H9 (cell line): ENCODE data around the gene PDGFB. TPM values are rescaled to one million over a fixed set of nuclear protein-coding genes. Genes with fewer than 3 reads are reported as not detected.

Source experiments
- DNase-seq: peaks from one replicate; pipeline ENCODE4 v3.0.0-alpha.2; 2017
- H2AFZ ChIP-seq: one replicate; pipeline ENCODE4 v1.6.1; 2013; ENCODE audit warnings: mild to moderate bottlenecking, low read length, control low read depth, moderate library complexity
- H2AK5ac ChIP-seq: 2 replicates; pipeline ENCODE4 v1.6.1; 2013; ENCODE audit warnings: low read length, control low read depth, mixed read lengths; ENCODE audit not compliant: insufficient read length
- H2BK120ac ChIP-seq: one replicate; pipeline ENCODE4 v1.6.1; 2013; ENCODE audit warnings: low read depth, mild to moderate bottlenecking, low read length, control low read depth, inconsistent platforms; ENCODE audit not compliant: poor library complexity, severe bottlenecking
- H2BK12ac ChIP-seq: 2 replicates; pipeline ENCODE4 v1.6.1; 2013; ENCODE audit warnings: low read length, control low read depth, mixed read lengths, low read depth; ENCODE audit not compliant: insufficient read length
- H2BK15ac ChIP-seq: 2 replicates; pipeline ENCODE4 v1.6.1; 2013; ENCODE audit warnings: low read depth, low read length, control low read depth
- H2BK20ac ChIP-seq: one replicate; pipeline ENCODE4 v1.6.1; 2013; ENCODE audit warnings: low read depth, mild to moderate bottlenecking, low read length, control low read depth, inconsistent platforms; ENCODE audit not compliant: poor library complexity, severe bottlenecking
- H2BK5ac ChIP-seq: 2 replicates; pipeline ENCODE4 v1.6.1; 2013; ENCODE audit warnings: low read length, control low read depth, mixed read lengths; ENCODE audit not compliant: insufficient read length
- H3K14ac ChIP-seq: 2 replicates; pipeline ENCODE4 v1.6.1; 2013; ENCODE audit warnings: low read length, control low read depth; ENCODE audit not compliant: insufficient read depth
- H3K18ac ChIP-seq: 2 replicates; pipeline ENCODE4 v1.6.1; 2013; ENCODE audit warnings: low read depth, mild to moderate bottlenecking, mixed read lengths, low read length, control low read depth; ENCODE audit not compliant: insufficient read length
- H3K23ac ChIP-seq: 2 replicates; pipeline ENCODE4 v1.6.1; 2013; ENCODE audit warnings: low read length, control low read depth, mixed read lengths, low read depth; ENCODE audit not compliant: insufficient read length
- H3K23me2 ChIP-seq: 2 replicates; pipeline ENCODE4 v1.6.1; 2013; ENCODE audit warnings: low read depth, mild to moderate bottlenecking, mixed read lengths, low read length, control low read depth; ENCODE audit not compliant: insufficient read length, poor library complexity, severe bottlenecking
- H3K27ac ChIP-seq: 2 replicates; pipeline ENCODE4 v1.5.1; 2013; ENCODE audit warnings: low read length, control low read depth, mixed read lengths, low read depth; ENCODE audit not compliant: insufficient read length
- H3K27me3 ChIP-seq: 2 replicates; pipeline ENCODE4 v1.6.1; 2013; ENCODE audit warnings: low read length, control low read depth, inconsistent platforms; ENCODE audit not compliant: insufficient read depth
- H3K4ac ChIP-seq: 2 replicates; pipeline ENCODE4 v1.6.1; 2013; ENCODE audit warnings: low read depth, mild to moderate bottlenecking, control low read depth, inconsistent platforms, low read length, moderate library complexity
- H3K4me1 ChIP-seq: 2 replicates; pipeline ENCODE4 v1.6.1; 2013; ENCODE audit warnings: low read length, control low read depth, inconsistent platforms; ENCODE audit not compliant: insufficient read depth
- H3K4me2 ChIP-seq: 2 replicates; pipeline ENCODE4 v1.6.1; 2013; ENCODE audit warnings: low read length, control low read depth, mixed read lengths; ENCODE audit not compliant: insufficient read length, insufficient read depth
- H3K56ac ChIP-seq: 2 replicates; pipeline ENCODE4 v1.6.1; 2013; ENCODE audit warnings: low read depth, mild to moderate bottlenecking, mixed read lengths, low read length, control low read depth; ENCODE audit not compliant: insufficient read length
- H3K79me1 ChIP-seq: 2 replicates; pipeline ENCODE4 v1.6.1; 2013; ENCODE audit warnings: low read depth, mild to moderate bottlenecking, moderate library complexity, low read length, control low read depth, inconsistent platforms; ENCODE audit not compliant: insufficient read depth, poor library complexity, severe bottlenecking
- H3K79me2 ChIP-seq: 2 replicates; pipeline ENCODE4 v1.6.1; 2013; ENCODE audit warnings: low read length, control low read depth, inconsistent platforms; ENCODE audit not compliant: insufficient read depth
- H3K9ac ChIP-seq: 2 replicates; pipeline ENCODE4 v1.6.1; 2013; ENCODE audit warnings: low read length, control low read depth, mixed read lengths; ENCODE audit not compliant: insufficient read length; ENCODE audit errors: extremely low read depth
- H3K9me3 ChIP-seq: one replicate; pipeline ENCODE4 v1.6.1; 2013; ENCODE audit warnings: low read depth, low read length, inconsistent platforms; ENCODE audit not compliant: control insufficient read depth
- H3T11ph ChIP-seq: one replicate; pipeline ENCODE4 v1.6.1; 2013; ENCODE audit warnings: mild to moderate bottlenecking, low read length, control low read depth, inconsistent platforms
- H4K20me1 ChIP-seq: one replicate; pipeline ENCODE4 v1.6.1; 2013; ENCODE audit not compliant: control insufficient read depth, insufficient read length, insufficient read depth
- H4K5ac ChIP-seq: 2 replicates; pipeline ENCODE4 v1.6.1; 2013; ENCODE audit warnings: low read depth, mild to moderate bottlenecking, mixed read lengths, low read length, control low read depth; ENCODE audit not compliant: insufficient read length
- H4K8ac ChIP-seq: replicated peaks from 2 replicates; pipeline ENCODE4 v1.6.1; 2013; ENCODE audit warnings: low read length, control low read depth, mixed read lengths, low read depth; ENCODE audit not compliant: insufficient read length
- H4K91ac ChIP-seq: 2 replicates; pipeline ENCODE4 v1.6.1; 2013; ENCODE audit warnings: low read depth, mild to moderate bottlenecking, moderate library complexity, mixed read lengths, low read length, control low read depth; ENCODE audit not compliant: insufficient read length
- H3K27ac Mint-ChIP-seq, 3 experiments: 2 replicates in 2 of 3; 3 replicates in 1 of 3; pipeline ENCODE4 v1.8.0; 2020 to 2021; ENCODE audit warnings: mixed read lengths in 3 of 3, mild to moderate bottlenecking in 1 of 3, moderate library complexity in 1 of 3
- H3K27me3 Mint-ChIP-seq: 2 replicates; pipeline ENCODE4 v1.8.0; 2021; ENCODE audit warnings: low read depth, mild to moderate bottlenecking, moderate library complexity, mixed read lengths
- H3K36me3 Mint-ChIP-seq, 3 experiments: 2 replicates in 2 of 3; 3 replicates in 1 of 3; pipeline ENCODE4 v1.8.0; 2020 to 2021; ENCODE audit warnings: low read depth in 3 of 3, mixed read lengths in 3 of 3; ENCODE audit not compliant: insufficient read depth in 1 of 3
- H3K4me1 Mint-ChIP-seq, 2 experiments: 2 replicates each; pipeline ENCODE4 v1.8.0; 2020; ENCODE audit warnings: mixed read lengths in 2 of 2
- H3K4me3 Mint-ChIP-seq, 2 experiments: 2 replicates in 1 of 2; 3 replicates in 1 of 2; pipeline ENCODE4 v1.8.0; 2020 to 2021; ENCODE audit warnings: mild to moderate bottlenecking in 2 of 2, mixed read lengths in 2 of 2, moderate library complexity in 1 of 2
- H3K9me3 Mint-ChIP-seq, 2 experiments: 2 replicates in 1 of 2; 3 replicates in 1 of 2; pipeline ENCODE4 v1.8.0; 2020; ENCODE audit warnings: mild to moderate bottlenecking in 2 of 2, mixed read lengths in 2 of 2, moderate library complexity in 1 of 2
- CTCF ChIP-seq: fragments of 200-600 bp; sonication (generic); conservative IDR thresholded peaks from 3 replicates; pipeline ENCODE4 v1.8.0; 2021; ENCODE audit warnings: antibody characterized with exemption, mild to moderate bottlenecking
- WGBS: extraction: QIAGEN DNeasy Blood & Tissue Kit; methylation state at CpG from one replicate; pipeline ENCODE4 v1.1.7; 2013; ENCODE audit warnings: missing lambda C conversion rate, low lambda C conversion rate, mixed read lengths; ENCODE audit not compliant: insufficient read length; ENCODE audit errors: extremely low coverage; 5-methylcytosine and 5-hydroxymethylcytosine counted together
- total RNA-seq: library from RNA; stranded (reverse); gene quantifications from 2 replicates; pipeline ENCODE4 v1.2.1, GENCODE V29; 2021

The PDGFB gene
- total RNA-seq, 1 experiment from 2014 or later = 6.1 TPM

GRCh38 chr22:39173787-39174497 is 70.8 kb downstream of the PDGFB start:
- H3K56ac ChIP-seq = no peak overlapping the region
- H3K9ac ChIP-seq = peak overlapping the region; percentile 43
- H2BK20ac ChIP-seq = peak overlapping the region; percentile 83
- Mint-ChIP-seq H3K9me3 (no peaks in the 10 kb centered on the region; a peak in 1 of 5 replicates), H3K4me3 (peak overlapping the region in 1 of 2 experiments; percentile 49; a peak in 1 of 5 replicates), H3K27ac (peak overlapping the region; percentile 98 to 100 (median 99)), H3K27me3 (no peaks in the 10 kb centered on the region; the same call in 1 of the 2 replicates), H3K36me3 (no peaks in the 10 kb centered on the region), H3K4me1 (peaks cover 72 to 88% of the 10 kb centered on the region in 2 experiments)
- H4K20me1 ChIP-seq = peaks cover 5% of the 10 kb centered on the region
- peak overlapping the region; percentile 24 for H3K4ac ChIP-seq
- H2BK15ac ChIP-seq = no peak overlapping the region
- H2BK120ac ChIP-seq = peak overlapping the region; percentile 97
- peak overlapping the region; percentile 97 for H3K14ac ChIP-seq
- H3K4me1 ChIP-seq = peaks cover 16% of the 10 kb centered on the region; the same call in 1 of the 2 replicates
- H3K23ac ChIP-seq = no peak overlapping the region
- H3K18ac ChIP-seq = peak overlapping the region; percentile 98
- no peak for DNase-seq
- peak overlapping the region; percentile 80 for H3T11ph ChIP-seq
- H4K91ac ChIP-seq = peak overlapping the region; percentile 92
- H2AK5ac ChIP-seq = peak overlapping the region; percentile 71
- H3K4me2 ChIP-seq = no peak overlapping the region
- H4K8ac ChIP-seq = peak overlapping the region; percentile 51
- no peaks in the 10 kb centered on the region for H3K79me2 ChIP-seq
- peak overlapping the region; percentile 10 for H2BK5ac ChIP-seq
- no peaks in the 10 kb centered on the region for H3K27me3 ChIP-seq
- no peak overlapping the region for H2AFZ ChIP-seq
- WGBS = no CpG with 5 or more reads among the region's 11 CpGs
- peak overlapping the region; percentile 81 for H4K5ac ChIP-seq
- peak overlapping the region; percentile 91 for H3K27ac ChIP-seq
- peak overlapping the region; percentile 89 for H2BK12ac ChIP-seq
- TF ChIP-seq CTCF = no peak
- H3K79me1 ChIP-seq = no peaks in the 10 kb centered on the region
- no peaks in the 10 kb centered on the region for H3K23me2 ChIP-seq
- no peaks in the 10 kb centered on the region for H3K9me3 ChIP-seq

Other genes starting within 250 kb of the PDGFB start
- gene APOBEC3C, start 230.7 kb downstream of the PDGFB start, total RNA-seq = 31.7 and 32.1 TPM in 2 replicates
- gene APOBEC3D, start 223.9 kb downstream of the PDGFB start, total RNA-seq = 8.6 and 9.4 TPM in 2 replicates
- 8.9 and 11.6 TPM in 2 replicates for gene APOBEC3F, start 204.1 kb downstream of the PDGFB start, total RNA-seq
- 1.6 and 2.4 TPM in 2 replicates for gene APOBEC3G, start 167.7 kb downstream of the PDGFB start, total RNA-seq
- gene APOBEC3H, start 147.7 kb downstream of the PDGFB start, total RNA-seq = 0.48 TPM in 2 replicates
- gene CBX7, start 92.3 kb downstream of the PDGFB start, total RNA-seq = 3.7 and 4.2 TPM in 2 replicates
- 2,830 and 2,855 TPM in 2 replicates for gene RPL3, start 74.6 kb upstream of the PDGFB start, total RNA-seq
- 13.2 and 14.3 TPM in 2 replicates for gene SYNGR1, start 105.0 kb upstream of the PDGFB start, total RNA-seq
- gene TAB1, start 154.8 kb upstream of the PDGFB start, total RNA-seq = 16.6 and 20.3 TPM in 2 replicates
- 4.7 and 5.0 TPM in 2 replicates for gene MGAT3, start 212.0 kb upstream of the PDGFB start, total RNA-seq